Stomach (tissue), 4 donors: ENCODE data around the gene MDH1B.

ENCODE experiments used
- CTCF ChIP-seq, 7 experiments: fragments of 450-650 bp in 4 of 7; fragments of 200-600 bp in 3 of 7; sonication (generic) in 3 of 7; IDR thresholded peaks; one replicate each; pipeline ENCODE4 v1.5.1; 2016 to 2019; ENCODE audit warnings: antibody characterized with exemption in 7 of 7, control low read depth in 2 of 7, mild to moderate bottlenecking in 1 of 7
- EP300 ChIP-seq: sonication (generic); formaldehyde crosslinking; IDR thresholded peaks from one replicate; pipeline ENCODE4 v1.6.1; 2017; ENCODE audit warnings: antibody characterized with exemption
- POLR2A ChIP-seq, 4 donors: fragments of 450-650 bp; IDR thresholded peaks; one replicate each; pipeline ENCODE4 v1.6.1; 2016; ENCODE audit warnings: antibody characterized with exemption in 4 of 4, control low read depth in 2 of 4, mild to moderate bottlenecking in 1 of 4, moderate library complexity in 1 of 4
- POLR2AphosphoS5 ChIP-seq, 3 donors: sonication (generic); formaldehyde crosslinking; IDR thresholded peaks; one replicate each; pipeline ENCODE4 v1.6.1; 2016; ENCODE audit warnings: antibody characterized with exemption in 3 of 3

GRCh38 chr2:206740800-206741199 is 24.3 kb downstream of the MDH1B start:
- TF ChIP-seq POLR2A (IDR thresholded peaks at IDR 0.05), result no peak
- no peak for TF ChIP-seq CTCF (IDR thresholded peaks at IDR 0.05)
- no peak for TF ChIP-seq POLR2AphosphoS5 (IDR thresholded peaks at IDR 0.05)
- TF ChIP-seq EP300, result no peak
